HEK293T (cell line): Measurements from ENCODE around the gene ROR1.

Experiments used
- CTCF ChIA-PET: fragments of 350-600 bp; formaldehyde crosslinking; extraction: SDS; loops from one replicate; lab custom pipeline; 2021; ENCODE audit warnings: antibody characterized with exemption, inconsistent platforms; lab: Yijun Ruan, JAX
- POLR2A ChIA-PET: fragments of 350-600 bp; formaldehyde crosslinking; extraction: SDS; loops from one replicate; lab custom pipeline; 2020; ENCODE audit warnings: antibody characterized with exemption, inconsistent platforms; lab: Yijun Ruan, JAX
- DNase-seq: peaks from one replicate; pipeline ENCODE4 v3.0.0; 2012; ENCODE audit warnings: mixed read lengths; ENCODE audit errors: extremely low spot score
- ARNT ChIP-seq: fragments of 450-650 bp; IDR thresholded peaks from 2 replicates; pipeline ENCODE4 v1.6.1; 2017; ENCODE audit warnings: mild to moderate bottlenecking
- BHLHE40 ChIP-seq: fragments of 450-650 bp; IDR thresholded peaks from 2 replicates; pipeline ENCODE4 v1.6.1; 2016; ENCODE audit warnings: mild to moderate bottlenecking, moderate library complexity, borderline replicate concordance
- CTBP1 ChIP-seq: fragments of 450-650 bp; IDR thresholded peaks from 2 replicates; pipeline ENCODE4 v1.6.1; 2016; ENCODE audit warnings: borderline replicate concordance
- ELF4 ChIP-seq: fragments of 450-650 bp; IDR thresholded peaks from 2 replicates; pipeline ENCODE4 v1.6.1; 2017; ENCODE audit warnings: antibody characterized with exemption
- FOXA1 ChIP-seq: fragments of 450-650 bp; IDR thresholded peaks from 2 replicates; pipeline ENCODE4 v1.6.1; 2016; ENCODE audit warnings: mild to moderate bottlenecking
- FOXK2 ChIP-seq: fragments of 450-650 bp; IDR thresholded peaks from 2 replicates; pipeline ENCODE4 v1.6.1; 2016; ENCODE audit warnings: mild to moderate bottlenecking
- FOXM1 ChIP-seq: fragments of 450-650 bp; IDR thresholded peaks from 2 replicates; pipeline ENCODE4 v1.6.1; 2017; ENCODE audit warnings: mild to moderate bottlenecking, borderline replicate concordance
- HDGF ChIP-seq: fragments of 450-650 bp; IDR thresholded peaks from 2 replicates; pipeline ENCODE4 v1.6.1; 2017; ENCODE audit warnings: antibody characterized with exemption, borderline replicate concordance
- L3MBTL2 ChIP-seq: fragments of 450-650 bp; conservative IDR thresholded peaks from 2 replicates; pipeline ENCODE4 v1.6.1; 2016; ENCODE audit warnings: mild to moderate bottlenecking
- LEF1 ChIP-seq: fragments of 450-650 bp; IDR thresholded peaks from 2 replicates; pipeline ENCODE4 v1.6.1; 2017; ENCODE audit warnings: mild to moderate bottlenecking, borderline replicate concordance
- NFRKB ChIP-seq: fragments of 450-650 bp; IDR thresholded peaks from 2 replicates; pipeline ENCODE4 v1.6.1; 2016; ENCODE audit warnings: mild to moderate bottlenecking, moderate library complexity
- PKNOX1 ChIP-seq: fragments of 450-650 bp; IDR thresholded peaks from 2 replicates; pipeline ENCODE4 v1.6.1; 2016
- SP1 ChIP-seq: fragments of 450-650 bp; IDR thresholded peaks from 2 replicates; pipeline ENCODE4 v1.6.1; 2017
- SUZ12 ChIP-seq: fragments of 450-650 bp; IDR thresholded peaks from 2 replicates; pipeline ENCODE4 v1.6.1; 2016; ENCODE audit warnings: mild to moderate bottlenecking
- TARDBP ChIP-seq: fragments of 450-650 bp; IDR thresholded peaks from 2 replicates; pipeline ENCODE4 v1.6.1; 2016
- ZNF384 ChIP-seq: fragments of 450-650 bp; IDR thresholded peaks from 2 replicates; pipeline ENCODE4 v1.6.1; 2016

Gene ROR1

DNA sequence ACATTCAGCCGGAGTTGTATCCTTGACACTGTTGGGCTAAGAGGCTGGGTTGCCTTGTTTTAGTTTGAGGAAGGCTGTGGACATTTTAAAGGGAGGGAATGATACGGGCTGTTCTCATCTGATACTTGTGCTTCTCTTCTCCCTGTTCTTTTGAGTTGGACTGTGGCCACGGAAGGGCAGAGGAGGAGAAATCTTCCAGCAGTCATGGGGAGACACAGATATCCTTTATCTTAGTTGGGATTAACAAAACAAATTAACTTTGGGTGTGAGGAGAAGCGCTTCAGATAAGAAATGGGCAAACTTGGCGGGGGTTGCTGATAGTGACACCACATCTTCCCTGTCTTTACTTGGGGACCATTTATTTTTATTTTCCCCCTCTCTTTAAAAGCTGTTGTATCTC is 138.8 kb downstream of the ROR1 start:
- ChIA-PET CTCF (interaction anchor here (0.6 to 0.7 kb wide), 2 partner anchors 221 to 671 kb away, joined by 3 to 5 read pairs; no protein-coding TSS in a partner anchor), POLR2A (interaction anchor here (0.5 kb wide), 1 partner anchor 335 kb away, joined by 3 read pairs; no protein-coding TSS in a partner anchor)
- TF ChIP-seq HDGF (no peak), LEF1 (no peak), FOXM1 (no peak), SUZ12 (no peak), TARDBP (no peak), ELF4 (no peak), NFRKB (no peak), CTBP1 (no peak), BHLHE40 (no peak), ARNT (no peak), FOXK2 (no peak), ZNF384 (no peak), SP1 (no peak), PKNOX1 (no peak), FOXA1 (no peak)
- no peak for DNase-seq

DNA sequence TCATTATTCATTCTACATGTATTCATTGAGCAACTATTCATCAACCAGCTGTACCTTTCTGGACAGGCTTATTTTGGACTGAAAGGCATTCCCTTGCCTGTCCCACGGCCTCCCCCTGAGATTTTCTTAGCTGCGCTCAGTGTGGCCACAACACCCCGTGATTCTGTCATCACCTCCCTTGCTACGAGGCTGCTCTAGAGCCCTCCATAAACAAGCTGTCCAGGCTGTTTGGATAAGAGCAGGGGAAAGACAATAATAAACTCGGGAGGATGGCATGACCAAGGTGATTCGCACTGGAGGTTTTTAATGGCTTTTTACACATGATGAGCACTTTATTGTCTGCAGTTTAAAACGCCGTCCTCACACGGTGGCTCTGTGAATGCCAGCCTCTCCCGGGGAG is 139.7 kb downstream of the ROR1 start:
- CTCF ChIA-PET = interaction anchor here (0.6 to 3.1 kb wide), 3 partner anchors 222 to 269 kb away, joined by 3 to 20 read pairs (median 9); no protein-coding TSS in a partner anchor
- DNase-seq = no peak
- POLR2A ChIA-PET = no interaction called here

DNA sequence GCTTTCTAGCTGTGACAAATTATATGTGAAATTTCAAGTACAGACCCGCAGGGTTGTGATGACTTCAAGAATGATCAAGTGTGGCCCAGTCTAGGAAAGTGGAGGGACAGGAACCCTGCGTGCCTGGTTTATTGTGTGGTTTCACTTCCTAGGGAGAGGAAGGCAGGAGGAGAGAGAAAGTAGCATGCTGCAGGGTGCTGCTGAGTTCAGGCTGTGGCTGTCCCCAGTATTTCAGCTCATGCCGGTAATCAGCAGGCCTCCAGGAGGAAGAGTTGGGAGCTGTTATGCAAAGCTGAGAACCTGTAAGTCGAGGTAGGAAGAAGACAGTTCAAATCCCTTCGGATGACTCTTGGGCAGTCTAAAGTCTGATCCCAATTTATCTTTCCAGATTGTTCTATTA is 140.4 kb downstream of the ROR1 start:
- ChIA-PET CTCF (interaction anchor here (0.6 to 3.1 kb wide), 3 partner anchors 222 to 269 kb away, joined by 3 to 20 read pairs (median 9); no protein-coding TSS in a partner anchor), POLR2A (no interaction called here)
- no peak for DNase-seq
- TF ChIP-seq NFRKB (no peak), HDGF (no peak), TARDBP (no peak), FOXM1 (no peak), FOXA1 (no peak), ARNT (no peak), SUZ12 (no peak), PKNOX1 (no peak), L3MBTL2 (no peak), CTBP1 (no peak), FOXK2 (no peak), SP1 (no peak), ELF4 (no peak), ZNF384 (no peak), BHLHE40 (no peak), LEF1 (no peak)

More for the DNA sequence above, 139.7 kb downstream of the ROR1 start:
- no peak for TF ChIP-seq FOXA1
- no peak for TF ChIP-seq L3MBTL2
- no peak for TF ChIP-seq PKNOX1
- TF ChIP-seq BHLHE40 = no peak
- TF ChIP-seq ZNF384 = no peak
- no peak for TF ChIP-seq FOXM1
- no peak for TF ChIP-seq HDGF
- TF ChIP-seq NFRKB = no peak
- no peak for TF ChIP-seq ELF4
- no peak for TF ChIP-seq CTBP1
- no peak for TF ChIP-seq TARDBP
- TF ChIP-seq FOXK2 = no peak
- TF ChIP-seq SP1 = no peak
- no peak for TF ChIP-seq LEF1
- TF ChIP-seq ARNT = no peak
- no peak for TF ChIP-seq SUZ12

DNA sequence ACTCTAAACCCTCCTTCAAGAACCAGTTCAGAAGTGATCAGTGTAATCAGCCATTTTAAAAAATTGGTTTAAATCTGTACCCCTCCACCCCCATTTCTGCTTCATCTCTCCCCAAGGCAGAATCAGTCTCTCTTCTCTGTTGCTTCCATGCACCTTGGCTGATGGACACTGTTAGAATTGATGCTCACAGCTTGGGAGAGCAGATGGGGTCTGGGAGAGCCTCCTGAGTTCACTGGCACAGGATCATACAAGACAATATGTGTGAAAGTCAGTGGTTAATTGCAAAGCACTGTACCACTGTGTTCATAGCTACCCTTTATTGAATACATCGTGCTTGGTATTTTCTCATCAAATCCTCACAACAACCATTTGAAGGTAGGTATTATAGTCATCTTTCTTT is 140.9 kb downstream of the ROR1 start:
- no peak for DNase-seq
- POLR2A ChIA-PET = no interaction called here
- CTCF ChIA-PET = interaction anchor here (0.9 to 3.1 kb wide), 4 partner anchors 16 to 240 kb away, joined by 3 to 20 read pairs (median 6); no protein-coding TSS in a partner anchor
- TF ChIP-seq TARDBP = no peak
- TF ChIP-seq SP1 = no peak
- no peak for TF ChIP-seq FOXA1
- no peak for TF ChIP-seq NFRKB
- TF ChIP-seq L3MBTL2 = no peak
- TF ChIP-seq FOXM1 = no peak
- TF ChIP-seq HDGF = no peak
- TF ChIP-seq ARNT = no peak
- no peak for TF ChIP-seq SUZ12
- no peak for TF ChIP-seq ELF4
- TF ChIP-seq CTBP1 = no peak
- TF ChIP-seq ZNF384 = no peak
- no peak for TF ChIP-seq FOXK2
- TF ChIP-seq LEF1 = no peak

DNA sequence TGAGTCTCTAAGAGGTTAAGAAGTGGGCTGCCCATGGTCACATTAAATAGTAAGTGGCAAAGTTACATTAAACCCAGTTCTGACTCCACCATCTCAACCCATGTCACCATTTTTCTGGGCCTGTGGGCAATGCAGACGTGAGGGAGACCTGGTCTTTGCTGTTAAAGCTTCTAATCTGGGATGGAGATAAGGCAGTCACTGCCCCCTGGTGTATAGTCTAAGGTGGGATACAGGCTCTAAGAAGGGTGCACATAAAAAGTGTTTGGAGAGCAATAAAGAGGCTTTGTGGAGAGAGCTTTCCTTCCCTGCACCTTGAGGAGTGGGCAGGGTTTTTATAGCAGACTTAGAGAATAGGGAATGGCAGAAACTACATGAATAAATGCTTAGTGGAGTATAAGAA is 141.3 kb downstream of the ROR1 start:
- DNase-seq = no peak
- POLR2A ChIA-PET = no interaction called here
- TF ChIP-seq ARNT = no peak
- no peak for TF ChIP-seq FOXA1
- no peak for TF ChIP-seq HDGF
- no peak for TF ChIP-seq BHLHE40
- TF ChIP-seq LEF1 = no peak
- no peak for TF ChIP-seq FOXK2
- TF ChIP-seq SUZ12 = no peak
- no peak; the same call in 1 of the 2 replicates for TF ChIP-seq CTBP1
- CTCF ChIA-PET = interaction anchor here (0.9 to 3.1 kb wide), 4 partner anchors 16 to 241 kb away, joined by 3 to 20 read pairs (median 6); no protein-coding TSS in a partner anchor
